Osteoblast (primary cell): ENCODE data around the gene THAP7. TPM values are rescaled to one million over a fixed set of nuclear protein-coding genes. Genes with fewer than 3 reads are reported as not detected.

Source experiments
- DNase-seq: peaks from one replicate; pipeline ENCODE4 v3.0.0; 2011; ENCODE audit warnings: low spot score, mixed read lengths; ENCODE audit not compliant: insufficient read length; ENCODE audit errors: missing footprints
- H2AFZ ChIP-seq: 2 replicates; pipeline ENCODE4 v1.6.0; 2011; ENCODE audit warnings: mild to moderate bottlenecking, low read length
- H3K27ac ChIP-seq: 2 replicates; pipeline ENCODE4 v1.5.1; 2011; ENCODE audit warnings: mild to moderate bottlenecking, low read depth, low read length, moderate library complexity
- H3K27me3 ChIP-seq: 2 replicates; pipeline ENCODE4 v1.6.0; 2012; ENCODE audit warnings: mild to moderate bottlenecking, control low read depth, inconsistent platforms, low read length, moderate library complexity; ENCODE audit not compliant: insufficient read depth
- H3K36me3 ChIP-seq: 2 replicates; pipeline ENCODE4 v1.5.1; 2011; ENCODE audit warnings: mild to moderate bottlenecking, low read length, control low read depth, moderate library complexity; ENCODE audit not compliant: insufficient read depth
- H3K4me1 ChIP-seq: 2 replicates; pipeline ENCODE4 v1.5.1; 2011; ENCODE audit warnings: mild to moderate bottlenecking, low read length, control low read depth, moderate library complexity; ENCODE audit not compliant: insufficient read depth
- H3K4me2 ChIP-seq: 2 replicates; pipeline ENCODE4 v1.6.0; 2011; ENCODE audit warnings: mild to moderate bottlenecking, low read length; ENCODE audit not compliant: insufficient read depth
- H3K4me3 ChIP-seq: fragments of 200-600 bp; sonication (generic); 3 replicates; pipeline ENCODE4 v1.5.1; 2012; ENCODE audit warnings: mild to moderate bottlenecking, low read length, inconsistent platforms; ENCODE audit not compliant: insufficient read depth
- H3K79me2 ChIP-seq: 2 replicates; pipeline ENCODE4 v1.6.0; 2012; ENCODE audit warnings: mild to moderate bottlenecking, low read length, control low read depth, inconsistent platforms; ENCODE audit not compliant: insufficient read depth
- H3K9me3 ChIP-seq: 2 replicates; pipeline ENCODE4 v1.5.1; 2011; ENCODE audit warnings: low read depth, low read length, control low read depth
- H4K20me1 ChIP-seq: 2 replicates; pipeline ENCODE4 v1.6.0; 2012; ENCODE audit warnings: mild to moderate bottlenecking, low read length, control low read depth; ENCODE audit not compliant: insufficient read depth
- total RNA-seq: library from RNA; depleted of rRNA; stranded (reverse); fragments of >200 nt; gene quantifications from 2 replicates; pipeline ENCODE4 v1.2.3, GENCODE V29; 2012
- TF ChIP-seq, protein P1 (sequence below): IDR thresholded peaks from 2 replicates; pipeline ENCODE4 v1.5.1; 2011; ENCODE audit warnings: mild to moderate bottlenecking, low read depth, low read length, moderate library complexity; ENCODE audit errors: extremely low read depth

Gene THAP7
- total RNA-seq, 1 donor, result 24.2 TPM

DNA sequence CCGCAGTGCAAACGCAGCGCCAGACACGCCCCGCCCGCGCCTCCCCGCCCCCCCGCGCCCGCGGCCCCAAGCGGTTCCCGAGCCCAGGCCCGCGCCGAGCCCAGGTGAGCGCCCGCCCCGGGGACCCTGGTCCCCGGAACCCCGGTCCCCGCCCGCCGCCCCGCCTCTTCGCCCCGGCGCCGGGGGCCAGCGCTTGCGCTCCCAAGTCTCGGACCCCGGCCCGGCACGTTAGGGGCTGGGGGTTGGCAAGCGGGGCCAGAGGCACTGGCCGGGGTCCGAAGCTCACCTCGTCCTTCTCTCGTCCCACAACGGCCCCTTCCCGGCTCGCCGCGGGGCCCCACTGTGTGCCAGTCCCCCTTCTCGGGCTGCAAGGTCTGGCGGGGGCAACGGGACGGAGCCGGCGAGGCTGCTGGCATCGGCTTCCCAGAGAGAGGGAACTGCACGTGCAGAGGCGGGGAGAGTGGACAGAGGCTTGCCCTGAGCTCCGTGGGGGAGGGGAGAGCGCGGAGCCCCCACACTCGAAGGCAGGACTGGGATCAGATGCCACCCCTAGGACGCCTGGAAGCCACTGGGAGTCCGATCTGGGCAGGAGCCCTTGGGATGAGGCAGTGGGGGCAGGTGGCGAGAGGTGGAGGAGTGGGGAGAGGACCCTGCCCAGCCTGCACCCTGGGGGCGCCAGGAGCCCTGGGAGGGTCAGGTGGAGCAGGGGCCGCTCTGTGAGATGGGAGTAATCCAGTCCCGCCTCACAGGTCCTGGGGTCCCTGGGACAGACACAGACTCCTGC is 36.6 kb downstream of the THAP7 start:
- H4K20me1 ChIP-seq, result peaks cover 3% of the 10 kb centered on the region
- H3K4me2 ChIP-seq, result peak overlapping the region; percentile 48
- TF ChIP-seq, protein P1, sequence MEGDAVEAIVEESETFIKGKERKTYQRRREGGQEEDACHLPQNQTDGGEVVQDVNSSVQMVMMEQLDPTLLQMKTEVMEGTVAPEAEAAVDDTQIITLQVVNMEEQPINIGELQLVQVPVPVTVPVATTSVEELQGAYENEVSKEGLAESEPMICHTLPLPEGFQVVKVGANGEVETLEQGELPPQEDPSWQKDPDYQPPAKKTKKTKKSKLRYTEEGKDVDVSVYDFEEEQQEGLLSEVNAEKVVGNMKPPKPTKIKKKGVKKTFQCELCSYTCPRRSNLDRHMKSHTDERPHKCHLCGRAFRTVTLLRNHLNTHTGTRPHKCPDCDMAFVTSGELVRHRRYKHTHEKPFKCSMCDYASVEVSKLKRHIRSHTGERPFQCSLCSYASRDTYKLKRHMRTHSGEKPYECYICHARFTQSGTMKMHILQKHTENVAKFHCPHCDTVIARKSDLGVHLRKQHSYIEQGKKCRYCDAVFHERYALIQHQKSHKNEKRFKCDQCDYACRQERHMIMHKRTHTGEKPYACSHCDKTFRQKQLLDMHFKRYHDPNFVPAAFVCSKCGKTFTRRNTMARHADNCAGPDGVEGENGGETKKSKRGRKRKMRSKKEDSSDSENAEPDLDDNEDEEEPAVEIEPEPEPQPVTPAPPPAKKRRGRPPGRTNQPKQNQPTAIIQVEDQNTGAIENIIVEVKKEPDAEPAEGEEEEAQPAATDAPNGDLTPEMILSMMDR, result no peak
- DNase-seq, result peak; percentile 80
- H3K4me1 ChIP-seq, result no peaks in the 10 kb centered on the region
- no peaks in the 10 kb centered on the region for H3K9me3 ChIP-seq
- H3K79me2 ChIP-seq, result no peaks in the 10 kb centered on the region
- H3K27me3 ChIP-seq, result peaks cover 31% of the 10 kb centered on the region
- H3K36me3 ChIP-seq, result no peaks in the 10 kb centered on the region
- H2AFZ ChIP-seq, result no peak overlapping the region
- no peak overlapping the region for H3K27ac ChIP-seq
- peak overlapping the region; percentile 45 for H3K4me3 ChIP-seq

DNA sequence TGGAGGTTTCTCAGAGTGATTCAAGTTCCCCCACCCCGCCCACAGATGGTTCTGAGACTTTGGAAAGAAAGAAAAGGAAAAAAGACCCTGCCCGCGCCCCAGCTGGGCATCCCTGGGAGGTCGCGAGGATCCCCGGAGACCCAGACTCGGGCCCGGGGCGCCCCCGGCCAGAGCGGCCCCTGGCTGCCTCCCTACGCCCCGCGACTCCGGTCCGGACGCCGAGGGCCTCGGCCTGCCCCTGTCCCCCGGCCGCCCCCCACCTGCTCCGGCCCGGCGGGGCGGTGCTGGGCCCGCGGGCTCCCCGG is 37.2 kb downstream of the THAP7 start:
- TF ChIP-seq, protein P1, result no peak
- no peaks in the 10 kb centered on the region for H3K36me3 ChIP-seq
- peak overlapping the region; percentile 36 for H3K4me2 ChIP-seq
- H3K9me3 ChIP-seq, result no peaks in the 10 kb centered on the region
- H4K20me1 ChIP-seq, result peaks cover 3% of the 10 kb centered on the region
- H2AFZ ChIP-seq, result no peak overlapping the region
- H3K79me2 ChIP-seq, result no peaks in the 10 kb centered on the region
- no peaks in the 10 kb centered on the region for H3K4me1 ChIP-seq
- H3K27ac ChIP-seq, result no peak overlapping the region
- peaks cover 31% of the 10 kb centered on the region for H3K27me3 ChIP-seq
- peak overlapping the region; percentile 28 for H3K4me3 ChIP-seq
- DNase-seq, result peak; percentile 86

GRCh38 chr22:20964090-20964798 is 37.7 kb downstream of the THAP7 start:
- Histone ChIP-seq H2AFZ (no peak overlapping the region), H3K36me3 (no peaks in the 10 kb centered on the region), H4K20me1 (peaks cover 3% of the 10 kb centered on the region), H3K4me1 (no peaks in the 10 kb centered on the region), H3K79me2 (no peaks in the 10 kb centered on the region), H3K4me3 (no peak overlapping the region), H3K4me2 (peak overlapping the region; percentile 36), H3K27ac (no peak overlapping the region), H3K27me3 (peaks cover 31% of the 10 kb centered on the region), H3K9me3 (no peaks in the 10 kb centered on the region)
- TF ChIP-seq, protein P1, result no peak
- DNase-seq, result no peak
